Activated naive CD8-positive, alpha-beta T cell treated with anti-CD3 and anti-CD28 coated beads, Interleukin-2, amount 50 U/mL, for 16 hours (primary cell): ENCODE data around the gene GRAMD1B.

Experiments
- DNase-seq: peaks from one replicate; pipeline ENCODE4 v3.0.0-alpha.2; 2020; ENCODE audit warnings: low read depth, low spot score

GRAMD1B gene

DNA sequence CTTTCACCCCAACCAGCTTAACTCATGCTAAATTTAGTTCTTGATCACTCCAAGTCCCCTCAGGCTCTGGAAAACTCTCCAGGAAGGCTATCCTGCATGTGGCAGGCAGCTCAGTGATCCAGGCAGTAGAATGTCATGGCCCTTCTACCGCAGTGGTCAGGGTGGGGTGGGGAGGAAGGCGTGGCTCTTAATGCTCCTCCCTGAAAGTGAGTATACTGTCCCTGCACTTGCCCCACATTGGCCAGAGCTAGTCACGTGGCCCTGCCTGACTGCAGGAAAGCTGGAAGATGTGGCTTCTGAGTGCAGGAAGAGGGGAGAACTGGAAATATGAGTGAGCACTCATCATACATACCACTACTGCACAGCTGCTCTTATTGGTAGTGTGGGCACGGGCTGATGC is 102.1 kb downstream of the GRAMD1B start:
- DNase-seq, result no peak

DNA sequence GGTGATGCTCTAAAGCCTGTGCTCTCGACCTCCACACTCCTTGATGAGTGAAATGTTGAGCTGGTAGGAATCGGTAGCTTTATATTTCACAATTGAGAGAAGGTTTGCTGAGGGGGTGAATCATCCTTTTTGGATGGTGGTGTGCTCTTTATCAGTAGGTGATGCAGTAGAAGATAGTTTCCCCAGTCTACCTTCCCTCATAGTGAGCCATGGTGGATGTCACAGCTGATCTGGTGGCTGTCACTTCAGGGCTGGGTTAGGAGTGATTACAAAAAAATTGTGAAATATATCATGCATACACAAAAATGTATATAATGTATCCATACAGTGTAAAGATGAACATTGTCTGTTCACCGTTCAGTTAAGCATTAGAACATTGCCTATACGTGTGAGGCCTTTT is 105.3 kb downstream of the GRAMD1B start:
- no peak for DNase-seq

DNA sequence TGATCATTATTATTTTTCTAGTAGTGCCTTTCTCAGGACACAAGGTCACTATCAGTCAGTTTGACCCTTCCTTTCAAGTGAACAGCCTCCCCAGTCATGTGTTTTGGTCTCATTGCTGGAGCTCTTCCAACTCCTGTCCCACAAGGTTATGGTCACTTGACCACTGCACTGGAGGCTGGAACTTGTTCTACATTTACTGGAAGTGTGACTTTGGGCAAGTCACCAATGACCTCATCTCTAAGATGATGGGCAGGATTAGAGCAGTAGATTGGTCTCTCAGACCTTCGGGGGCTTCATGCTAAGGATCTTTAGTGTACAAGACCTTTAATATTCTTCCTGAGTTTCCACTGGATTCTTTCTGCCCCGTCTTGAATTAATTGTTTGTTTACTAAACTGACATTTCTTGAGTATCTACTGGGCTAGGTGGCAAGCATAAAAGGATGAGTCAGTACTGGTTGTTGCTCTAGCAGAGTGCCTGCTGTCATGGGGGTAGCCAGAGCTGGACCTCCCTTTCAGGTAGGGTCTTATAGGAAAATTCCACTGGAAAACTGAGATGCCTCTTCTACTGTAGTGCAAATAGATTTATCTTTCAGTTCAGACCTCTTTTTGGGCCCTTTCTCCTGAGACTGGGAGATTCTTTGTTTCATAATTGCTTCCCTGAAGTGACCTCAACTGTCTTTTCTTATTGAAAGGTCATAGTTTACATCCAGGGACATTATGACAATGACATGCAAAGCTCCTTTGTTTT is 106.8 kb downstream of the GRAMD1B start:
- no peak for DNase-seq

DNA sequence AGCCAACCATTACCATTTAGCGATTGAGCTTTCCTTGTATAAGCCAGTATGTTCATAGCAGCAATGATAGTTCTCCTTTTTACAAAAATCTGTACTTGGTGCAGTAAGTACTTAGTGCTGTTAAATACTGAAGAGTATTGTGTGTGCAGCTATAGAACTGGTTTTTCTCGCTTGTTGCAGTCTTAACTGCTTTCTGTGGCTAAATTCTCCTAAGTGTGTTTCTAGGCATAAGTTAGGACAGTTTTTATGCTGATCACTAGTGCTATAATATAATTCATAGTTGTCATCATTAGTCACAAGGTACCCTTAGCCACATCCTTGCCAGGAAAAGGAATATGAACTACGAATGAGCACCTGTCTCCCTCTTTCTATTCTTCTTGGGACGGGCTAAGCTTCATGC is 107.7 kb downstream of the GRAMD1B start:
- no peak for DNase-seq

DNA sequence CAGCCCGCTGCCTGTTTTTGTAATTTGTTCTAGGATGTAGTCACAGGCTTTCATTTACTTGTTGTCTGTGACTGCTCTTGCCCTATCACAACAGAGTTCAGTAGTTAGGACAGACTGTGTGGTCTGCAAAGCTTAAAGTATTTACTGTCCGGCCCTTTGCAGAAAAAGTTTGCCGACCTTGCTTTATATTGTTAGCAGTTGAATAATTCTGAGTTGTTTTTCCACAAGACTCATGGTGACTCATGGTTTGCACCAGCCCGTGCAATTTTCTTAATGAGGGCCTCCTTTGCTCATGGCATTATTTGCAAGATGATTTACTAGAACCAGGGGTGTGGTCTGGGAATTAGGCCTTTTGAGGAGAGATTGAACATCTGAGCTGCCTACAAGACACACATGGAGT is 113.7 kb downstream of the GRAMD1B start:
- no peak for DNase-seq

DNA sequence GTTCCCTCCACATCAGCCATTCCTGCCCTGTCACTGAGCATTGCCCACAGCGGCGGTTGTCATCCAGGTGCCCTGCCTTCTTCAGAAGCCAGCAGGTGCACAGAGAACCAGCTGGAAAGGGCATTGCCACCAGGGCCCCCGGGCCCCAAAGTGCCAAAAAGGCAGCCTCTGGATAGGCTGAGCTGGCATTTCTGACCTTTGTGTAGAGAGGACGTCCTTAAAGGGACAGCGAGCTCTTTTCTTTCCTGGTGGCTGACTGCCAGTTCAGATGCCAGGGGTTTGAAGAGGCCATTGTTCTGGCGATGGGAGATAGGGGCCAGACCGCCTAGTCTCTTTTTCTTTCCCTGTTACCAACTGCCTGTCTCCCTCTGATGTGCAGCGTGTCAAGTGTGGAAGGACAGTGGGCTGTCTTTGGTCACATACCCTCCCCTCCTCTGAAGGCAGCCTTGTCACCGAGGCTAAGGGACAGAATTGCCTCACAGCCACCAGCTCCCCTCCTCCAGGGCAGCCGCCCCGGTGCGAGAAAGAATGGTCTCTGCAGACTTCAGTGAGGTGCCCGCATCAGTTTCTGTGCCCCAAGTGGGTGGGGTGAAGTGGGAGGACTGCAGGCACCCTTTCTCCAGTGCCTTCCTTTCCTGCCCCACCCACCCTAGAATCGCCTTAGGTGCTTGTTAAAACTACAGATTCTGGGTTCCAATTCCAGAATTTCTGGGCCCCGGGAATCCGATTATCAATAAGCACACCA is 114.7 kb downstream of the GRAMD1B start:
- DNase-seq, result no peak

DNA sequence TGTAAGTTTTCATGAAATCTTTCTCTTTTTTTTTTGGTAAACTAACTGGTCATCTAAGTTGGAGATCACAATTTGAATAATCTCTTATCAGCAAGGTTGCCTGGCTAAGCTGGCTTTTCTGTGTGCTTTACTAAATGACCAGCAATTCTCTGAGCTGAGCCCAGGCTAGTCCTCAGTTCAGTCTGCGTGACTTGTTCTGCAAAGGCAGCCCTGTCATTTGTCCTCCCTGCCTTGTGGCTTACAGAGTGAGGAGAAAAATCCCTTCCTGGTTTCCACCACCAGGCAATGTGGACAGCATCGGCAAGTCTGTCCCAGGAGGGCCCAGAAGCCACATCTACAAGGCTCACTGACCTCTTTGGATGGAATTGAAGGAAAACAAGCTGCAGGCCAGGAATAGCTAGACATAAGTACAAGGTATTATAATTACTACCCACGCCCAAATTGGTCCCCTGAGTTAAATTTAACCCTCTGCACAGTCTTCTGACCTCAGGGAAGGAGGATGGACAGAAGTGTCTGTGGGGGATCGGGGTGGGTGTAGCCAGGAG is 115.7 kb downstream of the GRAMD1B start:
- no peak for DNase-seq

DNA sequence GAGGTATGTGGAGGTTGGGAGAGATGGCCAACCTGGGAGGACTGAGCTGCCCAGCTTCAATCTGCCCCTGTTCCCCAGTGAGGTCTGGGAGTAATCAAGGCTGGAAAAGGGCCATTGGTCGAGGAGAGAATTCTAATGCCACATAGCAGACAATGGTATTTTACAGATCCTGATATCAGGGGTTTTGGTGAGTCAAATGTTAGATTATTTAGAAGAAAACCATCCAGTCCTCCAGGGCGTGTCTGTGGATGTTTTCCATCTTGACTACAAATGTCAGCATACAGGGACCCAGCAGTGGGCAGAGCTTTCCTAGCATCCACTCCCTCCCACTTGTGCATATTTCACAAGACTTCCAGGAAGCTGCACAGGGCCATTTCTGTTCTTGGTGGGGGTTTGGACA is 116.4 kb downstream of the GRAMD1B start:
- DNase-seq, result no peak

DNA sequence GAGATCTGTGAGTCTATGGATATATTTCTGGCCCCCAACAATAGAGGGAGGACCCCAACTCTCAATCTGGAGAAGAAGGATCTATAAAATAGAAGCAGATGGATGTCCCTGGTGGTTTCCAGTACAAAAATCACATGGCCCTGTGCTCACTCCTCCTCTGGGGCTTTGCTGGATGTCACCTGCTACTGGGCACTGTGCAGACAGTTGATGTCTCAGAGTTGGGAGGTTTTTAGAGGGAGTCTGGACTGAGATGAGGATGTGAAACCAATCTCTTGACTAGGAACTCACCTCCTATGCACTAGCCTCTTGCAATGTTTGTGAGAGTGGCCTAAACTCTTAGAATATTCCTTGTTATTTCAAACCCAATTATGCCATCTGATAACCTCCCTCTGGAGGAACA is 117.1 kb downstream of the GRAMD1B start:
- no peak for DNase-seq

DNA sequence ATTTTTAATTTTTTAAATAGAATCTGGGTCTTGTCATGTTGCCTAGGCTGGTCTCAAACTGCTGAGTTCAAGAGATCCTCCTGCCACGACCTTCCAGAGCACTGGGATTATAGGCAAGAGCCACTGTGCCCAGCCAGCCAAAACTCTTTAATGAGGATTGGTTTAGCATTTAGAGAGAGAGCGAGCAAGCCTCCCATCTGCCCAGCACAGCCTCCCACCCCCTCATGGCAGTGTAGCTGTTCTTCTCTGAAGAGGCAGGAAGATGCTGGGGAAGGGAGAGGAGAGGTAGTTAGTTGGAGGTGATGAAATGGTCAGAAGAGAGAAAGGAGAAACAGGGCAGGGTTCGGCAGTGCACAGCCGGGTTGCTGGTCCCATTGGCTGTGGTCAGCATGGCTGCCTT is 118.7 kb downstream of the GRAMD1B start:
- no peak for DNase-seq

DNA sequence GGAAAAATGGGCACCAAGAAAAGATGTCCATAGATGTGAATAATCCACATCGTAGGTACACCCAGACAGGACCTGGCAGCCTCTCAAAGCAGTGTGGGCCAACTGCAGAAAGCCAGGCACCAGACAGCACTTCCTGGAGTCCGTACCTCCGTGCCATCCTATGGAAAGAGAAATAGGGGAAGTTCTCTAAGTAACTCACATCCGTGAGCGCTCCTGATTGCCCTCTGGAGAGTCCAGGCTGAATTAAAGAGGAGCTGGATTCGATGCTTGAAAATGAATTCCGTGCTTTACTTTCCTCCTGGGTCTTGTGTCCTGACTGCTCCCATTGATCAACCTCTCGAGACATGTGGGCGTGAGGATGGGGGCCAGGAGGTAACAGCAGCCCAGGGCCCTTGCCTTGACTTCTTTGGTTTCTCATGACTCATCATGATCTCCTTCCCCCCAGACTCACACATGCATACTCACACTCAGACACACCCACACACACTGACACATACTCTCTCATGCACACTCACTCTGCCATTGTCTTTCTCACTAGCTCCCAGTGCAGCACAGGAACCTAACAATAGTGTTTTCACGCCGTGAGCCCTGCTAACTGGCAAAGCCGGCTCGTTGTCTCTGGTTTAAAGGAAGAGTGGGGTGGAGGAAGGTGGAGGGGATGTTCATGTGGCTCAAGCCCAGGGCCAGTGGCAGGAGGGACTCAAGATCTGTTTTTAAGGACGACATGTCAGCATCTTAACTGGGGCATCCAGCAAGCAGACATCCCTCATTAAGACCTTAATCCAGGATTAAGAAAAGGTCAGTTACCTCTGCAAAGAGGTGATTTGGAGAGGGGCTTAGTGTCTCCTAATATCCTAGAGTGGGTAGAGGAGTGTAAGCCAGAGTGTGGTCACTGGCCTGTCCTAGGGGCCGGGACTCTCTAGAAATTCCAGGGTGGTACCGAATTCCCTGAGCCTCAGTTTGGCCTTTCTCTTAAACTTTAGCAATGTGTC is 120.2 kb downstream of the GRAMD1B start:
- no peak for DNase-seq

DNA sequence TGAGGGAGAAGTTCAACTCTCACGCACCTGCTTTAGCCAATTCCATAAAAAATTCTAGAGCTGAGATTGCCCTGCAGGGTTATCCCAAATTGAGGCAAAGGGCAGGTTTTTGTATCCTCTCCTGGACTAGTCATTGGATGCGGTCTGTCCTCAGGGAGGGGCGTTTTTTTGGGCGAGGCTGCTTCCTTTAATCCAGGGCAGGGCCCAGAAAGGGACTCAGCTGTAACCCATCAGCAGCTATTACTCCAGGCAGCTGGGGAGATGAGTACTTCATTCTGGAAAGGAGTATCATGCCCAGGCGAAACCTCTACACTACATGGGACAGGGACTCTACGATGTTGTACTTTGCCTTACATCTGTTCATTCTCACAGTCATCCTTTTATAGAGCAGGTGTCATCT is 121.0 kb downstream of the GRAMD1B start:
- DNase-seq, result no peak

DNA sequence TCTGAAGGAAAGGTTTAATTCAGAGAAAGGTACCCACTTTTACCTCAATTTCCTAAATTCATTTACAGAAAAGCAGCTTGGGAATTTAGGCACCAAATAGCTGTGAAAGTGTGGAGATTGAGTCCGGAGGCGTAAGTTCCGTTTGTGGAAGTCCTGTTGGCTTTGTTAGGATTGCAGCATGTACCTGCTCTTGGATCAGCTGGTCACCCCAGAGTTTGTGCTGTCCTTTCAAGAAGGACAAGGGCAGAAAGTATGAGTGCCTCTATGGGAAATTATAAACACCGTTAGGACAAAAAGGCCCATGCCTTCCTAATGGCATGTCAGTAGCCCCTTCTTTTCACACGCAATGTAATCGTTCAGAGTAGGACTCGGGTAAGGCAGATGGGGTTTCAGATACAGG is 126.6 kb downstream of the GRAMD1B start:
- DNase-seq, result no peak

DNA sequence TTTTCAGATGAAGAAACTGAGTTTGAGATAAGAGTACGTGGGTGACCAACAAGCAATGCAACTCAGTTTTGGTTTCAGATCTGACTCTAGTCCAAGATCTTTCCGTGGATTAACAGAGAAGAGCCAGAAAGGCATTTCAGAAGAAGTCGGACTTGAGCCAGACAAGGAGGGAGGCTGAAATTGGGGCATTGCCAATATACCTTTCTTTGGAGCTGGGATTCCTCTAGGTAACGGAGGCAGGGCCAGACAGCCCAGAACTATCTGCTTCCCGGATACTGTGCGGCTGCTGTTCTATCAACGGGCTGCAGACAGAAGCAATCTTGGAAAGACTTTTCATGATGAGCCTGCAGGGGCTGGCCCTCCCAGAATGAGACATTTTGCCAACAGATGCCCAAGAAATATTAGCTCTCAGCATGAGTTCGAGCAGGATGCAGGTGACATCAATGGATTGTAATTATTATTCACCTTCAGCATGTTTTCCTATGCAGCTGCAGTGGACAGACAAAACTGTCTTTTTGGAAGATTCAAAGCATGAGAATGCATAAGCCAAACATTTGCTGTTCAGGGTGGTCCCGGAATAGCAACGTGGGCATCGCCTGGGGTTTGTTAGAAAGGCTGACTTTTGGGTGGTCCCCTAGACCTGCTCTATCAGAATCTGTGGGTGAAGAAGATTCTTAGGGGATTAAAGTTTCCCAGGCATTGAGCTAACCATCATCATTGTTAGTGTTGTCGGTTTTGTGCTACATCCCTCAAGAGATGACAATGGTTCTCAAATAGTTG is 128.7 kb downstream of the GRAMD1B start:
- no peak for DNase-seq

DNA sequence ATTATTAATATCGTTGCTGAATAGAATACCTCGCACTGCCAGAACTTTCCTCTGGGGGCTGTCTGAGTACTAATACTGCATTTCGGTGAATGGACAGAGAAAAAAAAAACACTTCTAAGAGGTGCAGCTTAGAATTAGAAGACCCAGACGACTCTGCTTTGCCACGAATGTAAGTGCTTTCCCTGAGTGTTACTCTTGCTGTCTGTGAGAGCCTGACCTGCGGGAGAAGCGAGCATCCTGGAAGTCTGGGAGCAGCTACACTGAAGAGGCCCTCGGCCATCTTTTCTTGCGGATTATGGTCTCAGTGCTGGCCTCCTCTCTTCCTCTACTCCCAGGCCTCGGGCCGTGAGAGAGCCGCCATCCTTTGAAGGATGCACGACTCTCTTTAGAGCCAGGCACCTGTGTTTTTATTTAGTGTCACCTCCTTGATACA is 129.5 kb downstream of the GRAMD1B start:
- DNase-seq, result no peak

DNA sequence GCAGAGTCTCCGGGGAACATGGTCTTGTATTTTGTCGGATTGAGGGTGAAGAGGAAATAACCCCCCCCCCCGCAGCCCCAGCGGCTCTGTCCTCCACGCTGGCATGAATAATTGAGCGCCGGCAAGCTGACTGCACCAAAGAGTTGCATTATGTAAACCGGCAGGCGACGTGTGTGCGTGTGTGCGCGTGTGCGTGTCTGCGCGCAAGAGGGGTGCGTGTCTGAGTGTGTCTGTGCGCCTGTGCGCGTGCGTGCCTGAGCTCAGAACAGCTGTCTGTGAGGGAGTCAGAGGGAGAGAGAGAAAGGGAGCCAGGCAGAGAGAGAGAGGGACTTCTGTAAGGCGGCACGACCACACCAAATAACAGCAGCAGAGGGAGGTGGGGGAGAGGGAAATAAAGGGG is 129.9 kb downstream of the GRAMD1B start:
- no peak for DNase-seq

DNA sequence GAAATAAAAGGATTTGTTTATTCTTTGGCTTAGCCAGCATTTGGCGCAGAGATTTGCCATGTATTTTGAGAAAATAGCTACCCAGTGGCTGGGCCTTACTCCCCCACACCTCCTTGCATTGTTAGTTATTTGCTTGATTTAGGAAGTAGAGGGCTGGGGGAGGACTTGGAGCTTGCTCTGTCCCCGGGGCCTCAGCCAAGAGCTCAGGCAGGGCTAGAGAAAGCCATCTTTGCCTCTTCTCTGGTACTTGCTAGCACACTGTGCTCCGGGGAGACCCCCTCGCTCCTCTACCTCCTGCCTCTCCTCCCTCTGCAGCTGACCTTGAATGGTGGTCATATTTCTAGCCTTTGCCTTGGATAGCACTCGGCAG is 131.3 kb downstream of the GRAMD1B start:
- DNase-seq, result no peak

DNA sequence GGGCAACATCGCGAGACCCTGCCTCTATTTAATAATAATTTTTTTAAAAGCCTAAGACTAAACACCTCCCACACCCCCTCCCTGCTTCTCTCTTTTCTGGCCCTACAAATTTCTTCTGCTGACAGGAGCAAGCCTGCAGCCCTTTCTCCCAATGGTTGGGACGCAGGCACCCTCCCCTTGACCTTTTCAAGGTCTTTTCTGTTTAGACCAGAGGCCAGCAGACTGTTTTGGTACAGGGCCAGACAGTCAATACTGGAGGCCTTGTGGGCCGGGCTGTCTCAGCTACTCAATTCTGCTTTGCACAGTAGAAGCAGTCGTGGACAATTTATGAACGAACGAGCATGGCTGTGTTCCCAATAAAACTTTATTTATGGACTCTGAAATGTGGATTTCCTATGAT is 132.1 kb downstream of the GRAMD1B start:
- DNase-seq, result no peak

DNA sequence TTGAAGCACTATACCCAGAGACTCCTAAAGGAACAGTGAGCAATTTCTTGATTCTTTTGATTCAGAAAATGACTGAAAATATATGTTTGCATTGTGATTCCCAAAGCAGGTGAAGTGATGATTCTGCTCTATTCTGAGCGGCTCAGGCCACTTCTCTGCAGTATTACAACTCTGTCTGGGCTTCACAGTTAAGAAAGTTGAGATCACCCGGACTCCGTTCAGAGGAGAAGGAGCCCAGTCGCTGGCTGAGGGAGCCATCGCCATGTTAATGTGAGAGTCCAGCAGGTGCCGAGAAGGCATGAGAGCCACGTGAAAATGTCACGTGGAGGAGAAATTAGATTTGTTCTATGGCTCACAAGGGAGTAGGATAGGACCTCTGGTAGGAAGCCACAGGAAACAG is 132.8 kb downstream of the GRAMD1B start:
- no peak for DNase-seq

DNA sequence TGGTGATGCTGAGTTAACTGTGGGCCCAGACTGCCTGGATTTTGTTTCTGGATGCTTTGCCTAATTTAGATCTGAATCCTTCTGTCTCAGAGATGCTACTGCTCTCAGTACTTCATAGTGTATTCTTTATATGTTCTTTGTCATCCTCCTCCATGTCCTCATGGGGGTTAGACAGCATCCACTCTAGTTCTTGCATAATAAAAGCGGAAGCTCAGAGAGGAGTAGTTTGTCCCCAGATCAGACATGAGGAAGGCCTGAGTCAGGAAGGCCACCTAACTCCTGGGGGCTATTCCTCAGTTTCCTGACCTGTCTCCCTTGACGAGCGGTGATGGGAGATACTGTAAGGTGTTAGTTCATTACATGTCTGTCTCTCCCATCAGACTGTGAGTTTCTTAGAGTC is 134.2 kb downstream of the GRAMD1B start:
- no peak for DNase-seq

DNA sequence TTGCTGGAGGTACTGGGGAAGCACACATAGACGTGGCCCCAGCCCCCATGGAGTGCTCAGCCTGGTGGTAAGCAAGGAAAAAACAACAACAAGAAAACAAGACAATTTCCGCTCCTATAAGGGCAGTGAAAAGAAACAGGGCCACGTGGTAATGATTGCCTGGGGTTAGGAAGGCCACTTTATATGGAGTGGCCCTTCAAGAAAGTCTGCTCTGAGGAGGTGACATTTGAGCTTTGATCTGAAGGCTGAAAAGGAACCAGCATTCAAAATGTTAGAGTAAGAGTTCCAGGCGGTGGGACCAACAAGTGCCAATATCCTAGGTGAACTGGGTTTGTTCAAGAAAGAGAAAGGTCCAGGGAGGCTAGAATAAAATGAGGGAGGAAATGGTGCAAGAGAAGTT is 136.8 kb downstream of the GRAMD1B start:
- no peak for DNase-seq
